Measurements from ENCODE around the gene SH3BP4. TPM values are rescaled to one million over a fixed set of nuclear protein-coding genes. Genes with fewer than 3 reads are reported as not detected.

Gene SH3BP4
- total RNA-seq, 1 experiment from 2014 or later, result 98.8 TPM

GRCh38 chr2:234996069-234996940 is 44.5 kb downstream of the SH3BP4 start:
- peak; percentile 91 for DNase-seq (ENCODE audit: low read depth)

GRCh38 chr2:234996941-234997270 is 45.1 kb downstream of the SH3BP4 start:
- DNase-seq (ENCODE audit: low read depth), result no peak

GRCh38 chr2:234997389-234997788 is 45.6 kb downstream of the SH3BP4 start:
- DNase-seq (ENCODE audit: low read depth), result no peak

GRCh38 chr2:234998404-234999211 is 46.8 kb downstream of the SH3BP4 start:
- DNase-seq (ENCODE audit: low read depth), result no peak

GRCh38 chr2:234999740-235000425 is 48.1 kb downstream of the SH3BP4 start:
- no peak for DNase-seq (ENCODE audit: low read depth)

GRCh38 chr2:235000426-235001236 is 48.8 kb downstream of the SH3BP4 start:
- no peak for DNase-seq (ENCODE audit: low read depth)

- no peak for DNase-seq (ENCODE audit: low read depth)
Measured at GRCh38 chr2:235001237-235002133, 49.7 kb downstream of the SH3BP4 start.

GRCh38 chr2:235002198-235003095 is 50.6 kb downstream of the SH3BP4 start:
- DNase-seq (ENCODE audit: low read depth), result no peak

- no peak for DNase-seq (ENCODE audit: low read depth)
Measured at GRCh38 chr2:235003096-235003775, 51.4 kb downstream of the SH3BP4 start.

GRCh38 chr2:235004329-235004903 is 52.6 kb downstream of the SH3BP4 start:
- no peak for DNase-seq (ENCODE audit: low read depth)

- no peak for DNase-seq (ENCODE audit: low read depth)
Measured at GRCh38 chr2:235005023-235005422, 53.2 kb downstream of the SH3BP4 start.

- no peak for DNase-seq (ENCODE audit: low read depth)
Measured at GRCh38 chr2:235005603-235006259, 53.9 kb downstream of the SH3BP4 start.

GRCh38 chr2:235006461-235006860 is 54.6 kb downstream of the SH3BP4 start:
- DNase-seq (ENCODE audit: low read depth), result no peak

GRCh38 chr2:235006986-235007385 is 55.2 kb downstream of the SH3BP4 start:
- no peak for DNase-seq (ENCODE audit: low read depth)

GRCh38 chr2:235007664-235008457 is 56.0 kb downstream of the SH3BP4 start:
- no peak for DNase-seq (ENCODE audit: low read depth)

GRCh38 chr2:235008584-235009044 is 56.8 kb downstream of the SH3BP4 start:
- DNase-seq (ENCODE audit: low read depth), result no peak

- DNase-seq (ENCODE audit: low read depth), result no peak
Measured at GRCh38 chr2:235009081-235009480, 57.3 kb downstream of the SH3BP4 start.
